OCI-LY1 (cell line): ENCODE data around the gene TSC22D2.

Source experiments
- H2AFZ ChIP-seq: fragments of 200-600 bp; sonication (generic), shearing (Covaris generic); 2 replicates; pipeline ENCODE4 v1.6.0; 2014; ENCODE audit warnings: antibody characterized with exemption, mild to moderate bottlenecking, low read length
- H3F3A ChIP-seq: fragments of 200-600 bp; sonication (generic), shearing (Covaris generic); 2 replicates; pipeline ENCODE4 v1.6.0; 2014; ENCODE audit warnings: mild to moderate bottlenecking, antibody characterized with exemption, low read length, moderate library complexity; ENCODE audit not compliant: insufficient read depth
- H3K27ac ChIP-seq: fragments of 200-600 bp; sonication (generic); 2 replicates; pipeline ENCODE4 v1.5.1; 2014; ENCODE audit warnings: low read length, mixed run types, mild to moderate bottlenecking, low read depth; ENCODE audit not compliant: poor library complexity, severe bottlenecking
- H3K27me3 ChIP-seq: fragments of 200-600 bp; sonication (generic); 2 replicates; pipeline ENCODE4 v1.6.0; 2014; ENCODE audit warnings: antibody characterized with exemption, mild to moderate bottlenecking, low read length, moderate library complexity; ENCODE audit not compliant: insufficient read depth
- H3K36me3 ChIP-seq: fragments of 200-600 bp; sonication (generic); 2 replicates; pipeline ENCODE4 v1.6.1; 2014; ENCODE audit warnings: mild to moderate bottlenecking, antibody characterized with exemption, low read length, moderate library complexity, mixed read lengths; ENCODE audit not compliant: insufficient read depth
- H3K4me1 ChIP-seq: fragments of 200-600 bp; sonication (generic); 2 replicates; pipeline ENCODE4 v1.5.1; 2014; ENCODE audit warnings: mild to moderate bottlenecking, low read length, moderate library complexity; ENCODE audit not compliant: insufficient read depth, severe bottlenecking
- H3K4me2 ChIP-seq: fragments of 200-600 bp; sonication (generic), shearing (Covaris generic); 2 replicates; pipeline ENCODE4 v1.6.1; 2014; ENCODE audit warnings: low read length
- H3K4me3 ChIP-seq: fragments of 200-600 bp; sonication (generic); 2 replicates; pipeline ENCODE4 v1.5.1; 2014; ENCODE audit warnings: low read length, low read depth, mild to moderate bottlenecking, mixed read lengths; ENCODE audit not compliant: poor library complexity, severe bottlenecking
- H3K79me2 ChIP-seq: fragments of 200-600 bp; shearing (Covaris generic); 2 replicates; pipeline ENCODE4 v1.6.1; 2016; ENCODE audit warnings: mixed run types, low read length, mixed read lengths; ENCODE audit not compliant: insufficient read depth
- H3K9ac ChIP-seq: fragments of 200-600 bp; sonication (generic), shearing (Covaris generic); 2 replicates; pipeline ENCODE4 v1.6.1; 2014; ENCODE audit warnings: mild to moderate bottlenecking, low read length, mixed read lengths
- H3K9me2 ChIP-seq: fragments of 200-600 bp; sonication (generic), shearing (Covaris generic); 2 replicates; pipeline ENCODE4 v1.6.1; 2014; ENCODE audit warnings: low read depth, mild to moderate bottlenecking, low read length, mixed read lengths
- H3K9me3 ChIP-seq: fragments of 200-600 bp; shearing (Covaris generic); 2 replicates; pipeline ENCODE4 v1.6.1; 2014; ENCODE audit warnings: low read length, mixed read lengths
- H4K20me1 ChIP-seq: fragments of 200-600 bp; sonication (generic), shearing (Covaris generic); 2 replicates; pipeline ENCODE4 v1.6.0; 2016; ENCODE audit warnings: mild to moderate bottlenecking, low read length; ENCODE audit not compliant: insufficient read depth
- CTCF ChIP-seq: fragments of 200-600 bp; sonication (generic), shearing (Covaris generic); IDR thresholded peaks from 2 replicates; pipeline ENCODE4 v1.5.1; 2017; ENCODE audit warnings: mild to moderate bottlenecking, antibody characterized with exemption, low read length, moderate library complexity, mixed read lengths
- EZH2 ChIP-seq: fragments of 200-600 bp; sonication (generic), shearing (Covaris generic); IDR thresholded peaks from 2 replicates; pipeline ENCODE4 v1.8.0; 2017; ENCODE audit warnings: borderline replicate concordance, mixed run types, mild to moderate bottlenecking, antibody characterized with exemption, low read length, moderate library complexity, mixed read lengths

The TSC22D2 gene

GRCh38 chr3:150453353-150453752 lies 45.3 kb downstream of the TSC22D2 start:
- peaks cover 10% of the 10 kb centered on the region for H3K79me2 ChIP-seq
- H4K20me1 ChIP-seq = no peaks in the 10 kb centered on the region
- H3K27ac ChIP-seq = no peak overlapping the region

GRCh38 chr3:150454085-150454484 lies 46.0 kb downstream of the TSC22D2 start:
- H3K4me3 ChIP-seq = no peak overlapping the region
- no peak overlapping the region for H3K9ac ChIP-seq
- H4K20me1 ChIP-seq = no peaks in the 10 kb centered on the region
- no peaks in the 10 kb centered on the region for H3K9me3 ChIP-seq
- H3K4me1 ChIP-seq = no peaks in the 10 kb centered on the region
- no peak for TF ChIP-seq EZH2
- no peak for TF ChIP-seq CTCF
- H3K27me3 ChIP-seq = no peaks in the 10 kb centered on the region
- no peak overlapping the region for H2AFZ ChIP-seq
- H3F3A ChIP-seq = no peaks in the 10 kb centered on the region
- H3K4me2 ChIP-seq = no peak overlapping the region
- H3K79me2 ChIP-seq = peaks cover 10% of the 10 kb centered on the region
- peaks cover 18% of the 10 kb centered on the region for H3K36me3 ChIP-seq
- H3K9me2 ChIP-seq = no peaks in the 10 kb centered on the region
- no peak overlapping the region for H3K27ac ChIP-seq

More at GRCh38 chr3:150453353-150453752, 45.3 kb downstream of the TSC22D2 start:
- no peak overlapping the region for H2AFZ ChIP-seq
- H3K4me2 ChIP-seq = no peak overlapping the region
- H3K4me1 ChIP-seq = no peaks in the 10 kb centered on the region
- H3K36me3 ChIP-seq = peaks cover 11% of the 10 kb centered on the region
- H3K9ac ChIP-seq = no peak overlapping the region
- H3K27me3 ChIP-seq = no peaks in the 10 kb centered on the region
- TF ChIP-seq EZH2 = no peak
- no peak for TF ChIP-seq CTCF
- no peaks in the 10 kb centered on the region for H3K9me3 ChIP-seq
- H3F3A ChIP-seq = no peaks in the 10 kb centered on the region
- no peaks in the 10 kb centered on the region for H3K9me2 ChIP-seq
- H3K4me3 ChIP-seq = no peak overlapping the region

DNA sequence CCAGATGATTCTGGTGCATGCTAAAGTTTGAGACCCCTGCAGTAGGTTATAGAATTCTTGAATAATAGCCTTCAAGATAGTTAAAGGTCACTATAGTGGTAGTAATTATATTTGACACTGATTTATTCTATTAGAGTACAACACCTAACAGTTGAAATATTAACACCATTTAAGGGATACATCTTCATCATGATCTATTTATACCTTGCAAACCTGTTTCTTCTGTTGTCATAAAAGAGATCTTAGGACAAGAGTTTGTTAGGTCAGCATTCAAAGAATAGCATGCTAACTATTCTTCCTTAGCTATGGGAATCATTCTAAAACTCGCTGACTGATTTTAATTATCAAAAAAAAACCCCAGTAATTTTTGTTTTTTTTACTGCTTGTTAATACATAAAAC lies 46.5 kb downstream of the TSC22D2 start:
- TF ChIP-seq EZH2 = no peak
- TF ChIP-seq CTCF = no peak
- Histone ChIP-seq H3K9me2 (no peaks in the 10 kb centered on the region), H3K9me3 (no peaks in the 10 kb centered on the region), H3K4me2 (no peak overlapping the region), H2AFZ (no peak overlapping the region), H4K20me1 (no peaks in the 10 kb centered on the region), H3K9ac (no peak overlapping the region), H3K4me1 (no peaks in the 10 kb centered on the region), H3K27ac (no peak overlapping the region), H3K79me2 (peaks cover 10% of the 10 kb centered on the region), H3K4me3 (no peak overlapping the region), H3K36me3 (peaks cover 20% of the 10 kb centered on the region), H3F3A (no peaks in the 10 kb centered on the region), H3K27me3 (no peaks in the 10 kb centered on the region)
